ENCODE results near the gene CMSS1. TPM values are rescaled to one million over a fixed set of nuclear protein-coding genes. Genes with fewer than 3 reads are reported as not detected.

Gene CMSS1
- total RNA-seq, 1 experiment from 2014 or later, result 70.6 TPM

- TF ChIP-seq ZNF219 (CRISPR knock-in tag; IDR thresholded peaks at IDR 0.05; ENCODE audit: borderline replicate concordance) (no peak), FOXP1 (CRISPR knock-in tag; IDR thresholded peaks at IDR 0.05; ENCODE audit: borderline replicate concordance) (no peak), NFATC4 (CRISPR knock-in tag; IDR thresholded peaks at IDR 0.05) (no peak), MLX (CRISPR knock-in tag; IDR thresholded peaks at IDR 0.05) (no peak), ZNF671 (CRISPR knock-in tag; IDR thresholded peaks at IDR 0.05) (no peak), MAX (CRISPR knock-in tag; IDR thresholded peaks at IDR 0.05) (no peak), ARID4B (CRISPR knock-in tag; IDR thresholded peaks at IDR 0.05; ENCODE audit: borderline replicate concordance) (no peak), ERG (CRISPR knock-in tag; IDR thresholded peaks at IDR 0.05) (no peak), ZNF396 (CRISPR knock-in tag; IDR thresholded peaks at IDR 0.05; ENCODE audit: borderline replicate concordance) (no peak), RORB (CRISPR knock-in tag; IDR thresholded peaks at IDR 0.05) (no peak)
Measured at GRCh38 chr3:100225193-100225592, 407.5 kb downstream of the CMSS1 start (continued).

GRCh38 chr3:100225883-100226282 is 408.2 kb downstream of the CMSS1 start:
- Mint-ChIP-seq H3K27ac (no peak overlapping the region), H3K36me3 (peaks cover 5% of the 10 kb centered on the region), H3K9me3 (peaks cover 18% of the 10 kb centered on the region), H3K27me3 (ENCODE audit: low read depth) (peaks cover 4% of the 10 kb centered on the region; the same call in 1 of the 2 replicates), H3K4me3 (no peak overlapping the region), H3K4me1 (no peaks in the 10 kb centered on the region)
- CTCF ChIA-PET, result interaction anchor here (1.4 kb wide), 1 partner anchor 28 kb away, joined by 6 read pairs; no protein-coding TSS in a partner anchor
- ATAC-seq (no peak), DNase-seq (ENCODE audit: low spot score) (no peak)
- POLR2A ChIA-PET, result no interaction called here
- no peak for TF ChIP-seq ZSCAN18 (CRISPR knock-in tag; IDR thresholded peaks at IDR 0.05)
- TF ChIP-seq GABPB1 (CRISPR knock-in tag; IDR thresholded peaks at IDR 0.05), result no peak
- no peak for TF ChIP-seq ZNF532 (CRISPR knock-in tag; IDR thresholded peaks at IDR 0.05; ENCODE audit: borderline replicate concordance)
- TF ChIP-seq ZNF232 (CRISPR knock-in tag; IDR thresholded peaks at IDR 0.05), result no peak
- TF ChIP-seq ZNF671 (CRISPR knock-in tag; IDR thresholded peaks at IDR 0.05), result no peak
- no peak for TF ChIP-seq SP1 (CRISPR knock-in tag; conservative IDR thresholded peaks at IDR 0.05)
- no peak for TF ChIP-seq ARID4B (CRISPR knock-in tag; IDR thresholded peaks at IDR 0.05; ENCODE audit: borderline replicate concordance)
- TF ChIP-seq ATF2 (CRISPR knock-in tag; IDR thresholded peaks at IDR 0.05; ENCODE audit: borderline replicate concordance, low read depth), result no peak
